Measurements from ENCODE around the gene BEND4. TPM values are rescaled to one million over a fixed set of nuclear protein-coding genes. Genes with fewer than 3 reads are reported as not detected.

The BEND4 gene
- polyA plus RNA-seq, 3 donors from 2014 or later, result 0.14 to 0.24 TPM; not detected in 1

DNA sequence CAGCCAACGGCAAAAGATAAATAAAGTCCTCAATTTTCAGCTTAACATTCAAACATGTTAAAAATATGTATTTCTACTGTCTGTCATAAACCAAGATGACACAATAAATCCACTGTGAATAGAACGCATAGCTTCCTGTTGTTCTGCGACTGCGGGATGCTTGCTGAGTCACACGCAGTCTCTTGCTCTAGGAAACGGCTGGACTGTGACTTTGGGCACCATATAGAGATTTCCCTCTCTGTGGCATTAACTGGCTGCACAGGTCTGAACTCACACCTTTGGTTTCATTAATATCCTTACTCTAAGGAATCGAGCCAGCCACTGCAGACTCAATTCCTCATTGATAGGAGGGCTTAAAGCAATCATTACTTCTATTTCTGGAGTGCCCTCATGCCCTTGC is 8.4 kb downstream of the BEND4 start:
- Mint-ChIP-seq H3K9me3 (no peaks in the 10 kb centered on the region), H3K4me1 (no peaks in the 10 kb centered on the region), H3K36me3 (no peaks in the 10 kb centered on the region), H3K27ac (no peak overlapping the region), H3K4me3 (no peak overlapping the region), H3K27me3 (ENCODE audit: low read depth in 3 of 3) (peaks cover 1 to 2% (median 2%) of the 10 kb centered on the region in 3 donors)
- no peak for DNase-seq

DNA sequence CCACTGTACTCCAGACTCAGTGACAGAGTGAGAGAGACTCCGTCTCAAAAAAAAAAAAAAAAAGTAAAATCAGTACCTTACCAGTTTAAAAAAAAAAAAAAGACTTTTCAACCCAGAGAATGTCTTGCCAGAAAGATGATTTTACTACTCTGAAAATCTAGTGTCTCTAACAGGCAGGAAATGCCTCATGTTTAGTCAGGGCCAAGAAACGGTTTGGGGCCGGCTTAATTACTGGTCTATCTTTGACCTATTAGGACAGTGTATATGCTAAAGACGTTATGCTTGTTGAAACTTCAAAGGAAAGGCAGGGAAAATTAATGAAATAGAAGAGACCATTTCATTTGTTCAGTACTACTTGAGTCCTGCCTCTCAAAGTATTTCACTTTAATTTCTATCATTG is 9.9 kb downstream of the BEND4 start:
- H3K27me3 Mint-ChIP-seq (ENCODE audit: low read depth in 3 of 3), result peaks cover 0 to 2% (median 1%) of the 10 kb centered on the region in 3 donors
- H3K9me3 Mint-ChIP-seq, result no peaks in the 10 kb centered on the region
- H3K4me3 Mint-ChIP-seq, result no peak overlapping the region
- H3K27ac Mint-ChIP-seq, result no peak overlapping the region
- H3K36me3 Mint-ChIP-seq, result no peaks in the 10 kb centered on the region
- no peak for DNase-seq
- H3K4me1 Mint-ChIP-seq, result no peaks in the 10 kb centered on the region

DNA sequence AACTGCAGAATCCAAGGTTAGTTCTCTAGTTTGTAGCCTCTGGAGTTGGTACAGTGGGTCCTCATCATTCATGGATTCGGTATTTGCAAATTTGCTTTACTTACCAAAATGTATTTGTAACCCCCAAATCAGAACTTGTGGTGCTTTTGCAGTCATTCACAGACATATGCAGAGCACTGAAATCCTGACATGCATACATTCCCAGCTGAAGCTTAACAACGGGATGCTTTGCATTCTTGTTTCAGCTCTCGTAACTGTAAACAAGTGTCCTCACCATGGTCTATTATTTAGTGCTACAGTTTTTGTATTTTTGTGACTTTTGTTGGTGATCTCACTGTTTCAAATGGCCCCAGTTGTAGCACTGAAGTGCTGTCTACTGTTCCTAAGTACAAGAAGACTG is 16.1 kb downstream of the BEND4 start:
- H3K9me3 Mint-ChIP-seq, result no peaks in the 10 kb centered on the region
- H3K4me1 Mint-ChIP-seq, result no peaks in the 10 kb centered on the region
- H3K36me3 Mint-ChIP-seq, result no peaks in the 10 kb centered on the region
- DNase-seq, result no peak
- H3K27me3 Mint-ChIP-seq (ENCODE audit: low read depth in 3 of 3), result peaks cover 0 to 3% (median 2%) of the 10 kb centered on the region in 3 donors
- no peak overlapping the region for H3K4me3 Mint-ChIP-seq
- no peak overlapping the region for H3K27ac Mint-ChIP-seq

DNA sequence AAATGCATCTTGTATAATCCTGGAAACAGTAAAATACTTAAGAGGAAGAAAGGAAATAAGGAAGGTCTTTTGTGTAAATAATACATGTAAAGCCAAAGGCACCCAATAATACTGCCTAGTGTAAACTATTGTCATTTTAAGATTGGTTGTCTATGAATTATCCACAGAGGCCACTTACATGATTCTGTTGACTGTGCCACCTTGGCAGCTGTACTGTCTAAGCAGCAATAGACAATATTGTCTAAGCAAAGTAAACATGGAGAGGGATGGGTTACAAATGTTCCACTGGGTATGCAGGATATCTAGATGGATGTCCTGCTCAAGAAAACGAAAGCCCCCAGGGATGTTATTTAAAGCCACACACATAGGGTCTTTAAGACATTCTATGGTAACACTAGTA is 19.4 kb downstream of the BEND4 start:
- no peaks in the 10 kb centered on the region for H3K36me3 Mint-ChIP-seq
- H3K4me3 Mint-ChIP-seq, result no peak overlapping the region
- H3K9me3 Mint-ChIP-seq, result peaks cover 0 to 2% (median 0%) of the 10 kb centered on the region in 6 donors
- no peak for DNase-seq
- H3K4me1 Mint-ChIP-seq, result no peaks in the 10 kb centered on the region
- peaks cover 3 to 6% (median 3%) of the 10 kb centered on the region in 3 donors for H3K27me3 Mint-ChIP-seq (ENCODE audit: low read depth in 3 of 3)
- H3K27ac Mint-ChIP-seq, result no peak overlapping the region

DNA sequence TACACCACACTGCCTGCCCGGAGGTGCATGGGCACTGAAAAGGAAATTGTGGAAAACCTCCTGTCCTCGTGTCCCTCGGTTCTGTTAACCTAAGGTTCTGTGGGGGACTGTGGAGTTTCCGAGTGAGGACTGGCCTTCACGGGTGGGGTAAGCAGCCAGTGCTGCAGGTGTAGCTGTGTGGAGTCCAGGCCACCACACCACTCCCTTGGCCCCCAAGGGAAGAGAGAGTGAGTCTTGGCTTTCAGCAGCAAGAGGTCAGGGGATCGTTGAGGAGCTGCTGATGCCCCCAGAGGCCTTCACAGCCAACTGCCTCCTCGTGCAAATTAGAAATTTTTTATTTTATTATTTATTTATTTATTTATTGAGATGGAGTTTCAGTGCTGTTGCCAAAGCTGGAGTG is 20.4 kb downstream of the BEND4 start:
- H3K27ac Mint-ChIP-seq, result no peak overlapping the region
- DNase-seq, result no peak

DNA sequence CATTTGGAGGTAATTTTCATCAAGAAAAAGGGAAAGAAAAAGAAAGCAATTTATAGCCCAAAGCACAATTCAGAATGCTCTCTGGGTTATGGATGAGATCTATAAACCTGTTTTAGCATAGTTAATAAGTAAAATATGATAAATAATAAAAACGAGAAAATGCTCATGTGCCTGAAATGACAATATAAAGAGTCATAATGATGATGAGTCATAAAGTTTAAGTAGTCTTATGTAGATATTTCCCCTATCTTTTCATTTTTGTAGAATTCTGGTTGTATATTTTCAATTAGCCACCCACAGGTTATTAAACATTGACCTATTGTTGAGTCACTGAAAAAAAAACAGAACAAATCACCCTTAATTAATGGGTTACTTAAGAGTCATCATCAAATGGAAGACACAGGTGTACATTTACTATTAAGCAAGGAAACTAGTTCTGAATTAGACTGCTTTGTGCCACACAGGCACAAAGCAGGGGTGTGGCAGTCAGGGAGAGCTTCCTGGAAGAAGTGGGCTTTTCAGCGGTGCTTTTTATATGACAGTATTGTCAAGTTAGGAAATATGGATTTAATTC is 29.3 kb downstream of the BEND4 start:
- Mint-ChIP-seq H3K27me3 (ENCODE audit: low read depth in 3 of 3) (peaks cover 0 to 8% (median 7%) of the 10 kb centered on the region in 3 donors), H3K36me3 (no peaks in the 10 kb centered on the region), H3K27ac (no peak overlapping the region), H3K9me3 (no peaks in the 10 kb centered on the region), H3K4me3 (no peak overlapping the region), H3K4me1 (no peaks in the 10 kb centered on the region)
- DNase-seq, result no peak

More for the DNA sequence above, 20.4 kb downstream of the BEND4 start:
- no peaks in the 10 kb centered on the region for H3K4me1 Mint-ChIP-seq
- no peaks in the 10 kb centered on the region for H3K36me3 Mint-ChIP-seq
- peaks cover 3 to 6% (median 3%) of the 10 kb centered on the region in 3 donors for H3K27me3 Mint-ChIP-seq (ENCODE audit: low read depth in 3 of 3)
- no peak overlapping the region for H3K4me3 Mint-ChIP-seq
- H3K9me3 Mint-ChIP-seq, result peaks cover 0 to 2% (median 0%) of the 10 kb centered on the region in 6 donors

DNA sequence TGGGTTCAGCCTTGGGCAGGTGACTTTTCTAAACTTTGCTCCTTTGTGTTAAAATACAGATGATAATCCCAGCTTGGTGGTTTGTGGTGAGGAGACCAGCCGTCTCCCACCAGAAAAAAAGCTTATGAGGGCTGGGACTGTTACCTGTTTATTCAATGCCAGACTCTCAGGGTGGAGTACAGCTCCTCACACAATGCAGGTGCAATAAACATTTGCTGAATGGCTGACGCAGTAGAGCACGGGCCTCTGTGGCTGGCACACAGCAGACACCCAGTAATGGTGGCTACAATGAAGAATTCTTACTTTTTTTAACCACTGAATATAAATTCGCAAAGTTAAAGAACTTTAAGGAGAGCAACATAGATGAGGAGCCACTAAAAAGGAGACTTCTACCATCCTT is 30.2 kb downstream of the BEND4 start:
- H3K4me1 Mint-ChIP-seq, result no peaks in the 10 kb centered on the region
- H3K36me3 Mint-ChIP-seq, result no peaks in the 10 kb centered on the region
- no peak overlapping the region for H3K4me3 Mint-ChIP-seq
- H3K27ac Mint-ChIP-seq, result no peak overlapping the region
- no peaks in the 10 kb centered on the region for H3K9me3 Mint-ChIP-seq
- peaks cover 0 to 8% (median 7%) of the 10 kb centered on the region in 3 donors for H3K27me3 Mint-ChIP-seq (ENCODE audit: low read depth in 3 of 3)
- DNase-seq, result no peak

DNA sequence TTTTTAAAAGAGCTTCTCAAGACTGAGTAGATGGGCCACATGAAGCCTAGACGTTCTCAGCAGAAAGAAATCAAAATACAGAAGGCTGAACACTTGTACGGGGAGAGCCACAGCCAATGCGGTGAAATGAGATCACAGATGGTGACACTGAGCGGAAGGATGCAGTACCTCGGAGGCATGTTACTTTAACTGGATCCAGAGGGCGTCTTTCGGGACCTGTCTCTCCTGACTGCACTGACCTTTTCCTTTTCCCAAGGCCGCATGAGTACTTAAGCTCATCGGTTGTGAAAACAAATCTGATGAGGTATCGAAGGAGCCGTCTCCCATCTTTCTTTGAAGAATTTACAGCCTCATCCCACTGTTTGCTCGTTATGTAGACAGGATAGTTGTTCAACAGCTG is 32.6 kb downstream of the BEND4 start:
- Mint-ChIP-seq H3K9me3 (peaks cover 0 to 1% (median 0%) of the 10 kb centered on the region in 6 donors), H3K36me3 (no peaks in the 10 kb centered on the region), H3K4me3 (no peak overlapping the region), H3K27me3 (ENCODE audit: low read depth in 3 of 3) (peaks cover 0 to 8% (median 7%) of the 10 kb centered on the region in 3 donors), H3K27ac (no peak overlapping the region), H3K4me1 (no peaks in the 10 kb centered on the region)
- no peak for DNase-seq

DNA sequence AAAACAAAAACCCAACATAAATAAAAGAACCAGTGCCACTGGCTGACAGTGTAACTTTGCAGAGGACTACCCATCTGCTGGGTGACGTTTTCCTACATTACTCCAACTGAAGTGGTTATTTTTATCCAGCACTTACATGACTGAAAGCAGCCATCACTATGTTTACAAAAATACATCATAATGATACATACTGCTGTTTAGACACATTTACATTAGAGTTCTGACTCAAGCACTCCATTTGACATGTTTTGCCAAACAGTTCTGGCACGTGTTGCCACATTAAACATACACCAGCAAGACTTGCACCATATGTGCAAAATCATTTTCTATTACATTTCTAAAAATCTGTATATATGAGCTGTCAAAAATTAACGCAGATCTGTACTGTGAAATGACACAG is 39.6 kb downstream of the BEND4 start:
- peaks cover 0 to 4% (median 2%) of the 10 kb centered on the region in 3 donors for H3K27me3 Mint-ChIP-seq (ENCODE audit: low read depth in 3 of 3)

DNA sequence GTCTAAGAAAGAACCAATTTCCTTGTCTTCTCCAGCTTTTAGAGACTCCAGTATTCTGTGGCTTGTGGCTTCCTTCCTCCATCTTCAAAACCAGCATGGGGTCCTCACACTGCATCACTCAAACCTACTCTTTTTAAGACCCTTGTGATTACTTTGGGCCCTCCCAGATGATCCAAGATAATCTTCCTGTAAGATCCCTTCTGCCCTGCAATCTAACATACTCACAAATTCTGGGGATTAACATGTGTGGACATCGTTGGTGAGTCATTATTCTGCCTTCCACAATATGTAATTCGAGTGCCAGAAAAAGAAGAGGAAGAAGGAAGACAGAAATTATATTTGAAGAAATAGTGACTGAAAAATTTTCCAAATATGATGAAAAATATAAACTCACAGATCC is 47.9 kb downstream of the BEND4 start:
- no peak overlapping the region for H3K4me3 Mint-ChIP-seq
- peaks cover 0 to 8% (median 0%) of the 10 kb centered on the region in 3 donors for H3K27me3 Mint-ChIP-seq (ENCODE audit: low read depth in 3 of 3)
- H3K4me1 Mint-ChIP-seq, result no peaks in the 10 kb centered on the region
- peaks cover 0 to 7% (median 0%) of the 10 kb centered on the region in 6 donors for H3K9me3 Mint-ChIP-seq
- H3K27ac Mint-ChIP-seq, result no peak overlapping the region
- no peaks in the 10 kb centered on the region for H3K36me3 Mint-ChIP-seq
- DNase-seq, result no peak

More for the DNA sequence above, 39.6 kb downstream of the BEND4 start:
- Mint-ChIP-seq H3K4me1 (no peaks in the 10 kb centered on the region), H3K36me3 (no peaks in the 10 kb centered on the region), H3K9me3 (peaks cover 0 to 5% (median 0%) of the 10 kb centered on the region in 6 donors), H3K4me3 (no peak overlapping the region), H3K27ac (no peak overlapping the region)
- no peak for DNase-seq

DNA sequence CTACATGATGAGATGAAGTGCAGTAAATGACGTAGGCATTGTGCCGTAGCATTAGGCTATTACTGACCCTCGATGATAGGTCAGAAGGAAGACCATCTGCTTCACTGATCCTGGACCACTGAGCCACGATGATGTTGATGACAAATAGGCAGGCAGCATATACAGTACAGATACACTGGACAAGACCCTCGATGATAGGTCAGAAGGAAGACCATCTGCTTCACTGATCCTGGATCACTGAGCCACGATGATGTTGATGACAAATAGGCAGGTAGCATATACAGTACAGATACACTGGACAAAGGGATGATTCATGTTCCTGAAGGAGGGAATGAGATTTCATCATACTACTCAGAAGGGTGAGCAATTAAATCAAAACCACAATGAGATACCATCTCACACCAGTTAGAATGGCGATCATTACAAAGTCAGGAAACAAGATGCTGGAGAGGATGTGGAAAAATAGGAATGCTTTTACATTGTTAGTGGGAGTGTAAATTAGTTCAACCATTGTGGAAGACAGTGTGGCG is 50.9 kb downstream of the BEND4 start:
- H3K27ac Mint-ChIP-seq, result no peak overlapping the region
- H3K4me3 Mint-ChIP-seq, result no peak overlapping the region
- H3K4me1 Mint-ChIP-seq, result no peaks in the 10 kb centered on the region
- DNase-seq, result no peak
- peaks cover 0 to 3% (median 0%) of the 10 kb centered on the region in 6 donors for H3K9me3 Mint-ChIP-seq
- peaks cover 0 to 6% (median 2%) of the 10 kb centered on the region in 3 donors for H3K27me3 Mint-ChIP-seq (ENCODE audit: low read depth in 3 of 3)
- no peaks in the 10 kb centered on the region for H3K36me3 Mint-ChIP-seq

DNA sequence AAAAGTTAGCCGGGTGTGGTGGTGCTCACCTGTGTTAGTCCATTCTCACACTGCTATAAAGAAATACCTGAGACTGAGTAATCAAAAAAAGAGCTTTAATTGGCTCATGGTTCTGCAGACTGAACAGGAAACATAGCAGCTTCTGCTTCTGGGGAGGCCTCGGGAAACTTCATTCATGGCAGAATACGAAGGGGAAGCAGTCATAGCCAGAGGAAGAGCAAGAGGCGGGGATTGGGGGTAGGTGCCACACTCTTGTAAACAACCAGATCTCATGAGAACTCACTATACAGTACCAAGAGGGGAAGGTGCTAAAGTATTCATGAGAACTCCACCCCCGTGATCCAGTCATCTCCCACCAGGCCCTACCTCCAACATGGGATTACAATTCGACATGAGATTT is 64.1 kb downstream of the BEND4 start:
- no peak for DNase-seq
- H3K9me3 Mint-ChIP-seq, result no peaks in the 10 kb centered on the region
- H3K27me3 Mint-ChIP-seq (ENCODE audit: low read depth in 3 of 3), result peaks cover 0 to 2% (median 0%) of the 10 kb centered on the region in 3 donors
- peak overlapping the region in 1 of 6 donors; percentile 14 for H3K27ac Mint-ChIP-seq
- no peaks in the 10 kb centered on the region for H3K4me1 Mint-ChIP-seq
- peaks cover 3 to 26% (median 6%) of the 10 kb centered on the region in 3 donors for H3K36me3 Mint-ChIP-seq
- no peak overlapping the region for H3K4me3 Mint-ChIP-seq

DNA sequence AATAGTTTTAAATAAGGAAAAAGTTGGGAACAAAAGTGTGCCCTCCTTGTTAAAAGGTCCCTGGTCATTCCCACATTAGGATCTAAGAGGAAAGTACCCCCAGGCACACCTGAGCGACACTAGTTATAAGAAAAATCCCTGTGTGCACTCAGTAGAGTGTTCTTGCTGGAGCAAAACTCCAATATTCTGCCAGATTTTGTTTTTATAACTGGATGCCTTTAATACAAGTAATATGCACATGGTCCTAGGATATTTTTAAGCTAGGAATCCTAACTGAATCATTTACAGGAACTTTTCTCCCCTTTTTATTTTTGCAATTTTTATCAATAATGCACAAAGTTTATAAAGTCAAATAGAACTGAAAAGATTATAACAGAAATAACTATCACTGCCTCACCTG is 68.6 kb downstream of the BEND4 start:
- H3K27me3 Mint-ChIP-seq (ENCODE audit: low read depth in 3 of 3), result peaks cover 0 to 2% (median 0%) of the 10 kb centered on the region in 3 donors
- H3K4me3 Mint-ChIP-seq, result no peak overlapping the region
- no peak for DNase-seq
- H3K9me3 Mint-ChIP-seq, result no peaks in the 10 kb centered on the region
- peaks cover 9 to 40% (median 11%) of the 10 kb centered on the region in 3 donors for H3K36me3 Mint-ChIP-seq
- no peak overlapping the region for H3K27ac Mint-ChIP-seq
- H3K4me1 Mint-ChIP-seq, result no peaks in the 10 kb centered on the region

DNA sequence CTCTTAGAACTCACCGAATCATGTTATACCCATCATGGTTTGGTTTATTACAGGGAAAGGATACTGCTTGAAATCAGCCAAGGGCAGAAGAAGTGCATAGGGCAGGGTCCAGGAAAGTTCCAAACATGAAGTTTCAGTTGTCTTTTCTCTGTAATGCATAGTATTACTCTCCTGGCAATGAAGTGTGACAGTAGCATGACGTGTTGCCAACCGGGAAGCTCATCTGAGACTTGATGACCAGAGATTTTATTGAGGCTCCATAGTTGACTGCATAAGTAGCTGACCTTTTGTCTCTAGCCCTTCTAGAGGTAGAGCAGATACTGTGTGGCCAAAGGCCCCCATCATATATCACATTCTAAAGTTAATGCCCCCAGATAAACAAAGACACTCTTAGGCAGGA is 72.1 kb downstream of the BEND4 start:
- no peaks in the 10 kb centered on the region for H3K9me3 Mint-ChIP-seq
- H3K27me3 Mint-ChIP-seq (ENCODE audit: low read depth in 3 of 3), result no peaks in the 10 kb centered on the region
- no peak overlapping the region for H3K27ac Mint-ChIP-seq
- DNase-seq, result no peak
- no peak overlapping the region for H3K4me3 Mint-ChIP-seq
- peaks cover 6 to 38% (median 13%) of the 10 kb centered on the region in 3 donors for H3K36me3 Mint-ChIP-seq
- H3K4me1 Mint-ChIP-seq, result no peaks in the 10 kb centered on the region

All from immature natural killer cell (primary cell).